Activated CD8-positive, alpha-beta T cell treated with anti-CD3 and anti-CD28 coated beads for 36 hours (primary cell): ENCODE results near the gene TRIM65. TPM values are rescaled to one million over a fixed set of nuclear protein-coding genes. Genes with fewer than 3 reads are reported as not detected.

Source experiments
- ATAC-seq: fragments of 200-7000 bp; cut with Tn5 transposase; one replicate; pipeline ENCODE4 v1.10.0; 2021; ENCODE audit warnings: mild to moderate bottlenecking, moderate library complexity
- CTCF ChIA-PET: fragments of 350-600 bp; sonication (Branson Sonifier 250); formaldehyde crosslinking; loops from one replicate; lab custom pipeline; 2021; ENCODE audit warnings: antibody characterized with exemption; lab: Charles Lee
- POLR2A ChIA-PET: fragments of 350-600 bp; sonication (Branson Sonifier 250); formaldehyde crosslinking; loops from one replicate; lab custom pipeline; 2021; ENCODE audit warnings: antibody characterized with exemption; lab: Charles Lee
- DNase-seq: peaks from one replicate; pipeline ENCODE4 v3.0.0-alpha.2; 2020
- H3K27ac Mint-ChIP-seq: one replicate; pipeline ENCODE4 v1.8.0; 2021; ENCODE audit warnings: mild to moderate bottlenecking, mixed read lengths
- H3K27me3 Mint-ChIP-seq: one replicate; pipeline ENCODE4 v1.8.0; 2021; ENCODE audit warnings: mixed read lengths
- H3K36me3 Mint-ChIP-seq: one replicate; pipeline ENCODE4 v1.8.0; 2021; ENCODE audit warnings: low read depth, mixed read lengths
- H3K4me1 Mint-ChIP-seq: one replicate; pipeline ENCODE4 v1.8.0; 2021; ENCODE audit warnings: low read depth, mixed read lengths
- H3K4me3 Mint-ChIP-seq: one replicate; pipeline ENCODE4 v1.8.0; 2021; ENCODE audit warnings: mild to moderate bottlenecking, moderate library complexity, mixed read lengths
- H3K9me3 Mint-ChIP-seq: one replicate; pipeline ENCODE4 v1.8.0; 2021; ENCODE audit warnings: mixed read lengths
- CTCF ChIP-seq: fragments of 200-600 bp; IDR thresholded peaks from one replicate; pipeline ENCODE4 v1.8.0; 2022; ENCODE audit warnings: antibody characterized with exemption, mild to moderate bottlenecking
- intact Hi-C: fragments of 100-400 bp; cut with micrococcal nuclease; formaldehyde crosslinking; loops from one replicate; pipeline ENCODE4 v1.10.0; 2022
- total RNA-seq, 2 experiments: library from RNA; stranded (reverse); gene quantifications; one replicate each; pipeline ENCODE4 v1.2.3, GENCODE V29; 2021

TRIM65 gene
- total RNA-seq, 2 experiments from 2014 or later = 37.1 to 42.2 TPM

GRCh38 chr17:75843577-75844529 lies 52.9 kb downstream of the TRIM65 start, which contains the start of gene UNC13D:
Gene UNC13D, minus strand, starts transcription at chr17:75844404. Its CDS starts 67 bp downstream, at chr17:75844337.
- DNase-seq (peak; percentile 79), ATAC-seq (peak; percentile 73)
- ChIA-PET CTCF (interaction anchor here (0.7 to 8.5 kb wide), 9 partner anchors 10 to 94 kb away, joined by 3 to 105 read pairs (median 7); partner anchors contain the start of gene WBP2), POLR2A (interaction anchor here (0.7 to 4.2 kb wide), 12 partner anchors 8 to 79 kb away, joined by 3 to 39 read pairs (median 5); partner anchors contain the start of genes GALK1, TRIM65 and WBP2)
- H3K36me3 Mint-ChIP-seq = peaks cover 28% of the 10 kb centered on the region
- peaks cover 29% of the 10 kb centered on the region for H3K4me1 Mint-ChIP-seq
- peak within 1 kb of the TSS; percentile 97 for H3K27ac Mint-ChIP-seq
- H3K27me3 Mint-ChIP-seq = no peaks in the 10 kb centered on the region
- peak; percentile 23 for TF ChIP-seq CTCF
- intact Hi-C loops = no loop called here
- peak within 1 kb of the TSS; percentile 96 for H3K4me3 Mint-ChIP-seq
- no peaks in the 10 kb centered on the region for H3K9me3 Mint-ChIP-seq

- no peaks in the 10 kb centered on the region for H3K27me3 Mint-ChIP-seq
- ChIA-PET POLR2A (interaction anchor here (0.7 to 4.2 kb wide), 6 partner anchors 8 to 78 kb away, joined by 3 to 39 read pairs (median 6); partner anchors contain the start of genes GALK1 and WBP2), CTCF (interaction anchor here (0.6 to 8.5 kb wide), 7 partner anchors 11 to 93 kb away, joined by 3 to 105 read pairs (median 5); no protein-coding TSS in a partner anchor)
- H3K36me3 Mint-ChIP-seq = peaks cover 25% of the 10 kb centered on the region
- intact Hi-C loops = no loop called here
- H3K9me3 Mint-ChIP-seq = no peaks in the 10 kb centered on the region
- H3K4me3 Mint-ChIP-seq = peak overlapping the region; percentile 96
- ATAC-seq (peak; percentile 24), DNase-seq (peak; percentile 47)
- H3K4me1 Mint-ChIP-seq = peaks cover 24% of the 10 kb centered on the region
- peak overlapping the region; percentile 97 for H3K27ac Mint-ChIP-seq
- peak; percentile 49 for TF ChIP-seq CTCF
These were observed 53.7 kb downstream of the TRIM65 start for GRCh38 chr17:75842963-75843576.

- intact Hi-C loops = no loop called here
- DNase-seq = no peak
- Mint-ChIP-seq H3K4me3 (peak overlapping the region; percentile 96), H3K9me3 (no peaks in the 10 kb centered on the region), H3K27me3 (no peaks in the 10 kb centered on the region), H3K4me1 (peaks cover 24% of the 10 kb centered on the region), H3K36me3 (peaks cover 28% of the 10 kb centered on the region), H3K27ac (peak overlapping the region; percentile 69)
- ChIA-PET POLR2A (interaction anchor here (1.0 to 2.6 kb wide), 3 partner anchors 8 to 11 kb away, joined by 4 to 26 read pairs (median 5); no protein-coding TSS in a partner anchor), CTCF (interaction anchor here (0.6 to 8.5 kb wide), 6 partner anchors 11 to 93 kb away, joined by 3 to 105 read pairs (median 6); no protein-coding TSS in a partner anchor)
- TF ChIP-seq CTCF = no peak
- ATAC-seq = no peak
These were observed 54.3 kb downstream of the TRIM65 start for GRCh38 chr17:75842411-75842810.

- no peaks in the 10 kb centered on the region for H3K9me3 Mint-ChIP-seq
- no peak for TF ChIP-seq CTCF
- H3K4me3 Mint-ChIP-seq = no peak overlapping the region
- ATAC-seq (no peak), DNase-seq (no peak)
- no peak overlapping the region for H3K27ac Mint-ChIP-seq
- H3K4me1 Mint-ChIP-seq = peaks cover 23% of the 10 kb centered on the region
- no peaks in the 10 kb centered on the region for H3K27me3 Mint-ChIP-seq
- H3K36me3 Mint-ChIP-seq = peaks cover 26% of the 10 kb centered on the region
- CTCF ChIA-PET = interaction anchor here (1.4 kb wide), 1 partner anchor 9 kb away, joined by 3 read pairs; no protein-coding TSS in a partner anchor
- POLR2A ChIA-PET = interaction anchor here (0.7 to 2.2 kb wide), 3 partner anchors 11 to 44 kb away, joined by 4 to 7 read pairs (median 6); no protein-coding TSS in a partner anchor
- intact Hi-C loops = no loop called here
These were observed 56.0 kb downstream of the TRIM65 start for GRCh38 chr17:75840799-75841164.
